HG03457 (cell line): ENCODE measurements around the gene RLN2.
"Not testable (repeated sequence)": the region's sequence is repeated elsewhere in the genome, so short reads cannot be mapped to it uniquely, and the experiment has no call there.

Experiments
- ATAC-seq: cut with Tn5 transposase; IDR thresholded peaks from one replicate; pipeline ENCODE4 v1.9.1; 2021; ENCODE audit warnings: moderate number of reproducible peaks; ENCODE audit not compliant: unreplicated experiment

RLN2 gene, protein sequence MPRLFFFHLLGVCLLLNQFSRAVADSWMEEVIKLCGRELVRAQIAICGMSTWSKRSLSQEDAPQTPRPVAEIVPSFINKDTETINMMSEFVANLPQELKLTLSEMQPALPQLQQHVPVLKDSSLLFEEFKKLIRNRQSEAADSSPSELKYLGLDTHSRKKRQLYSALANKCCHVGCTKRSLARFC

DNA sequence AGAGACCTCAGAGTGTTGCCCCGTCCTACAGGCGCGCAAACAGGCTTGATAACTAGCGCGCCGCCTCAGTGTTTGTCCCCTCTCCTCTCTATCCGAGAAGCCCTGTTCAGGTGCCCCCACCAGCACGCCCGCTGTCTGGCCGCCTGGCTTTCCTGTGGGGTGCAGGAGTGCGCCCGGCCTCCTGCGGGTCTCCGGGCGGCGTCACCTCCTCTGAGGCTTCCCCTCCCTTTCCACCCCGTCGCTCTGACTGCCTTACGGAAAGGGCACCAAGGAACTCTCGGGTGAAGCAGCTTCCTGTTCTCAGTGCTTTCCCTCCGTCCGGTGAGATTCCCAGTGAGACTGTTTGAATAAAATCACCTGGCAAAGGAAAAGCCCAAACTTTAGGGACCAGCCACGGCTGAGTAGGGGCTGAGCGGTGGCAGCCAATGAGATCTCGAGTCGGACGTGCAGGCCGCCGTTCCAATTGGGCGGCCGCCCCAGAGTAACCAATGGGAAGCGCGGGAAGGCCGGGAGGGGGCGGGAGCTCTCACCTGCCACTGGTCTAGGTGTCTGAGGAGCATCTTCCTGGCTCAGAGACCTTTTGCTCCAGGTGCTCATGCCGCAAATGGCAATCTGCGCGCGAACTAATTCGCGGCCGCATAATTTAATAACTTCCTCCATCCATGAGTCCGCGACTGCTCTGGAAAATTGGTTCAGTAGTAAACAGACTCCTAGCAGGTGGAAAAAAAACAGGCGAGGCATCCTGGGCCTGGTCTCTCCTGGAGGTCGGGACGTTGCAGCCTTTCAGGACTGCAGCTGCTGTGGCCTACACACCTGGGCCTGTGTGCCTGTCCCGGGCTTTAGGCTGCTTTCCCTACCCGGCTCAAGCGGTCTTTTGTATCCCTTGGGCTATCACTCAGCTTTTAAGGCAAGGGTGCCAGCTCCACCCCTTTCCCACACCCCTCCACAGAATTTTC is at the start of gene RLN2:
TSS of gene RLN2 (minus strand) at position 877 of the 956 bp plus-strand sequence. CDS start at position 741, 136 bp downstream.
- ATAC-seq: peak; percentile 99

DNA sequence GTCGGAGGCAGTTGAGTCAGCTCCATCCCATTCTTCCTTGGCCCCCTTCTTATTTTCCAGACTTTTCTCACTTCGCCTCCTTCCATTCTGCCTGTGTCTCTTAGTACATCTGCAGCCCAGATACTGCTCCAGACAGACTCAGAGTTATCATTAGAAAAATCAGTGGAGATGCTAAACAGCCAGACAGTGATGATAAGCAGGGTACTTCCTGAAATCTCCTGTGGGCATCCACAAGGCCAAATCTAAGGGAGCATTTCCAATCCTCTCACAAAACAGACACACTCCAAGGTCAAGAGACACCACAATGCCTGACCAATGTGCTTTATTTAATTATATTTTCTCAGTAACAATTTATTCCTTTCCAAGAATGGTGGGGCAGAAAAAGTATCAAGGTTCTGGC is 49.7 kb upstream of the RLN2 start:
- no peak for ATAC-seq

DNA sequence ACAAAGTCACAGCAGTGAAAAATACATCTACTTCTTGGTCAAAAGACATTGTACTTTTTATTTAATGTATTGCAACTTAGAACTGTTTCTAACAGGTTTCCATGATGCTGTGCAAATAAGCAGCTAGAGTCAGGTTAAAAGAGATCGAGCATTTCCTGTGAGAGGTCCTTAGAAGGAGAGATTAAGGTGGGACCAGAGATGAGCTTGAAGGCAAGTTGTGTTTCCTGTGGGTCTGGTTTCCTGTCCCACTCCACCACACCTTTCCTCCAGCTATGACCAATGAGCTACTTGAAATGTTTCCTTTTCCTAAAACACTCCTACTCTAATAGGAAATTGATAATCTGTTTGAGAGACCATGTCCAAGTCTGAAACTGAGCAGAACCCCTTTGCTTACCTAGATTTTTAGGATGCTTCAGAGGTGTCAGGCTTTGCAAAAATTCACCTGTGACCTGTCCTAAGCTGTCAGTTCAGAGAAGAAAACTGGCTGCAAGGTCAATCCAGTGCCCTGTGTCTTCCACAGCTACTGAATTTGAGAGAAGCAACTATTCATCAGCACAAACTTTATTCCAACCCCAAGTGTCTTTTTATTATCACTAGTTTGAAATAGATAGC is 48.2 kb upstream of the RLN2 start:
- no peak for ATAC-seq

DNA sequence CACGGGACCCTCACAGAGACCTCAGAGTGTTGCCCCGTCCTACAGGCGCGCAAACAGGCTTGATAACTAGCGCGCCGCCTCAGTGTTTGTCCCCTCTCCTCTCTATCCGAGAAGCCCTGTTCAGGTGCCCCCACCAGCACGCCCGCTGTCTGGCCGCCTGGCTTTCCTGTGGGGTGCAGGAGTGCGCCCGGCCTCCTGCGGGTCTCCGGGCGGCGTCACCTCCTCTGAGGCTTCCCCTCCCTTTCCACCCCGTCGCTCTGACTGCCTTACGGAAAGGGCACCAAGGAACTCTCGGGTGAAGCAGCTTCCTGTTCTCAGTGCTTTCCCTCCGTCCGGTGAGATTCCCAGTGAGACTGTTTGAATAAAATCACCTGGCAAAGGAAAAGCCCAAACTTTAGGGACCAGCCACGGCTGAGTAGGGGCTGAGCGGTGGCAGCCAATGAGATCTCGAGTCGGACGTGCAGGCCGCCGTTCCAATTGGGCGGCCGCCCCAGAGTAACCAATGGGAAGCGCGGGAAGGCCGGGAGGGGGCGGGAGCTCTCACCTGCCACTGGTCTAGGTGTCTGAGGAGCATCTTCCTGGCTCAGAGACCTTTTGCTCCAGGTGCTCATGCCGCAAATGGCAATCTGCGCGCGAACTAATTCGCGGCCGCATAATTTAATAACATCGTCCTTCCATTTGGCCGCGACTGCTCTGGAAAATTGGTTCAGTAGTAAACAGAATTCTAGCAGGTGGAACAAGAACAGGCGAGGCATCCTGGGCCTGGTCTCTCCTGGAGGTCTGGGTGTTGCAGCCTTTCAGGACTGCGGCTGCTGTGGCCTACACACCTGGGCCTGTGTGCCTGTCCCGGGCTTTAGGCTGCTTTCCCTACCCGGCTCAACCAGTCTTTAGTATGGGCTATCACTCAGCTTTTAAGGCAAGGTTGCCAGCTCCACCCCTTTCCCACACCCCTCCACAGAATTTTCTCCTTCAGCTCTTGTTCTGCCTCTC is 34.8 kb upstream of the RLN2 start, which contains the start of gene RLN1:
TSS of gene RLN1 (minus strand) at position 885 of the 990 bp plus-strand sequence. CDS start at position 755, 130 bp downstream.
- peak; percentile 96 for ATAC-seq

DNA sequence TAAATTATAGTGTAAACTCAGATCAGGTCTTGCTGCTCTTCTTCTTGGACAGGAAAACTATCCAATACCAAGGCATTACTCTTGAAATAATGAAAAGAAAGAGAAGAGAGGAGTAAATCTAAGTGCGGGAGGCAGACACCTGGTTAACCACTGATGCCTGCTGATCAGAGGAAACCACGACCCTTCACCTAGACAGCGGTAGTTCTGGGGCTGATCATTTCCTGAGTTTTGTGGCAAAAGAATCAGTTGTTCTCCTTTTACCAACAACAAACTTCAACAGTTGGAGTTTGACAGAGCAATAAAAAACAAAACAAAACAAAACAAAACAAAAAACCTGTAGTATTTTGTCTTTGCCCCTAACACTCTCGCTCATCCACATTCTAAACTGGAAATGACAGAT is 32.2 kb upstream of the RLN2 start:
- no peak for ATAC-seq

DNA sequence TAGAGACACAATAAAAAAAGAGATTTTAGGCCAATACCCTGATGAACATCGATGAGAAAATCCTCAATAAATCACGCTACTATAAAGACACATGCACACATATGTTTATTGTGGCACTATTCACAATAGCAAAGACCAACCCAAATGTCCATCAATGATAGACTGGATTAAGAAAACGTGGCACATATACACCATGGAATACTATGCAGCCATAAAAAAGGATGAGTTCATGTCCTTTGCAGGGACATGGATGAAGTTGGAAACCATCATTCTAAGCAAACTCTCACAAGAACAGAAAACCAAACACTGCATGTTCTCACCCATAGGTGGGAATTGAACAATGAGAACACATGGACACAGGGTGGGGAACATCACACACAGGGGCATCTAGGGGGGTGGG is 26.8 kb upstream of the RLN2 start:
- not testable (repeated sequence) for ATAC-seq

DNA sequence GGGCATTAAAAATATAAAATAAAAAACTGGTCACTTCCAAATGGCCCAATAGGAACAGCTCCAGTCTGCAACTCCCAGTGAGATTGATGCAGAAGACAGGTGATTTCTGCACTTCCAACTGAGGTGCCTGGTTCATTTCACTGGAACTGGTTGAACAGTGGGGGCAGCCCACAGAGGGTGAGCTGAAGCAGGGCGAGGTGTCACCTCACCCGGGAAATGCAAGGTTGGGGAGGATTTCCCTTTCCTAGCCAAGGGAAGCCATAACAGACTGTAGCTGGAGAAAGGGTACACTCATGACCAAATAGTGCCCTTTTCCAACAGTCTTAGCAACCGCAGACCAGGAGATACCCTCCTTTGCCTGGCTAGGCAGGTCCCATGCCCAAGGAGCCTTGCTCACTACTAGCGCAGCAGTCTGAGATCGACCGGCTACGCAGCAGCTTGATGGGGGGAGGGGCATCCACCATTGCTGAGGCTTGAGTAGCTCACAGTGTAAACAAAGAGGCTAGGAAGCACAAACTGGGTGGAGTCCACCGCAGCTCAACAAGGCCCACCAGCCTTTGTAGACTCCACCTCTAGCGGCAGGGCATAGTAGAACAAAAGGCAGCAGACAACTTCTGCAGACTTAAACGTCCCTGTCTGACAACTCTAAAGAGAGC is 22.5 kb upstream of the RLN2 start:
- no peak for ATAC-seq

DNA sequence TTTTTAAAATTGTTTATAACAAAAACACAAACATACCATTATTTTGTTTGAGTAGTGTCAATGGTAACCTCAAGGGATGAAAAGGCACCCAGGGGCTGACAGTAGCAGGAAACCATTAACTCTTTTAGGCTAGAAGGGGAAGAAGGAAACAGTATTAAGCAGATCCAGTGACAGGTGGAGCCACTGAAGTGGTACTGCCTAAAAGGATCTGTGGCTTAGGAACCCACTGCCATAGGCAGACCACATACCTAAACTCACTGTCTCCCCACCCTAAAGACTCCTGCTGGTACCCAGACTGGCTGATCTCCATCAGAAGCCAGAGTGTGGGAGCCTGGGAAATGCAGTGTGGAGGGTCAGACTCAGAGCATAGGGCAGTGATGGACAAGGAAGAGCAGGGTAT is 21.7 kb upstream of the RLN2 start:
- no peak for ATAC-seq

DNA sequence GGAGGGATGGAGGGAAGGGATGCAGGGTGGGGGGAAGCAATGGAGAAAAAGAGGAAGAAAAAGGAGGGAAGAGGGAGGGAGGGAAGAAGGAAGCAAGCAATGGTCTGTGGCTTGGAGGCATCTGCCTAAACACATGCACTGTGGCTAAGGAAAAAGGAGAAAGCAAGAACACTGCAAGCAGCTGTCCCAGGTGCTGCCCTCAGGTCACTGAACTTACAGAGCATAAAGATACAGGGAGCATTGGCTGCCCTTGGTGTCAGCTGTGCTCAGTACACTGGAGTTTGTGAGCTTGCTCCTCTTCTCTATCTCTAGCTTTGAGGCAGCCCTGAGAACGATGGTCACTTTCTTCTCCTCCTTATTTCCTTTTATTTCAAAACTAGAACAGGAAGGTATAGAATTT is 17.1 kb upstream of the RLN2 start:
- not testable (repeated sequence) for ATAC-seq

DNA sequence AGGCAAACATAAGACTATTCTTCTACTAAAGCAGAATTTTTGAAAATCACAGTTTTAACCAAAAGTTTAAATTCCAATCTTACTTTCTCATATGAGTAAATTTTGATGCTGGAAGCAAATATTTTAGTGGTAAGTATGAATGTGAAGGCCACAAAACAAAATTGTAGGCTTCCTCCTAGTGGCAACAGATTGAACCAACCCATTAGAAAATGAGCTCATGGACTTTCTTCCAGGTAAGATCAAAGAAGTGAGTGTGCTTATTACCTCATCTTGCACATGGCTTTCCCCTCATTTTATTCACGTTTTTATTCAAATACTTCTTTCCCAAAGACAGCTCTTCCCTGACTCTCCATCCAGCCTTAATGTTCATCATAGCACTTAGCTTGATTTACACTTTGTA is 16.5 kb upstream of the RLN2 start:
- no peak for ATAC-seq

DNA sequence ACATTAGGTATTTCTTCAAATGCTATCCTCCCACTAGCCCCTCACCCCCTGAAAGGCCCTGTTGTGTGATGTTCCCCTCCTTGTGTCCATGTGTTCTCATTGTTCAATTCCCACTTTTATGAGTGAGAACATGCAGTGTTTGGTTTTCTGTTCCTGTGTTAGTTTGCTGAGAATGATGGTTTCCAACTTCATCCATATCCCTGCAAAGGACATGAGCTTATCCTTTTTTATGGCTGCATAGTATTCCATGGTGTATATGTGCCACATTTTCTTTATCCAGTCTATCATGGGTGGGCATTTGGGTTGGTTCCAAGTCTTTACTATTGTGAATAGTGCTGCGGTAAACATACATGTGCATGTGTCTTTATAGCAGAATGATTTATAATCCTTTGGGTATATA is 11.9 kb upstream of the RLN2 start:
- ATAC-seq: not testable (repeated sequence)

DNA sequence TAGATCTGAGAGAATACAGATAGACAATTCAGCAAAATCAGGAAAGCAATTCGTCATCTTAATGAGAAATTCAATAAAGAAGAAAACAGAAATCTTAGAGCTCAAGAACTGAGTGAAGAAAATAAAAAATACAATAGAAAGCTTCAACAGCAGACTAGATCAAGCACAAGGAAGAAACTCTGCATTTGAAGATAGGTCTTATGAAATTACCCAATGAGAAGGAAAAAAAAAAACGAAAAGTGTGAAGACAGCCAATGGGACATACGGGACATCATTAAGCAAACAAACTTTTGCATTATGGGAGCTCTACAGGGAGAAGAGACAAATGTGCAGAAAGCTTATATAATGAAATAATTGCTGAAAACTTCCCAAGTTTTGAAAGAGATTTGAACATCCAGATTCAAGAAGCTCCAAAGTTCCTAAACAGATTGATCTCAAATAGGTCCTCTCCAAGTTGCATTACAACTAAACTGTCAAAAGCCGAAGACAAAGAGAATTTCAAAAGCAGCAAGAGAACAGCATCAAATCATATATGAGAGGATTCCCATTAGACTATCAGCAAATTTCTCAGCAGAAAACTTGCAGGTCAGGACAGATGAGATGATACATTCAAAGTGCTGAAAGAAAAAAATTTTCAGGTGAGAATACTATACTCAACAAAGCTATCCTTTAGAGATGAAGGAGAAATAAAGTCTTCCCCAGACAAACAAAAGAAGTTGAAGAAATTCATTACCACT is 10.8 kb upstream of the RLN2 start:
- no peak for ATAC-seq

DNA sequence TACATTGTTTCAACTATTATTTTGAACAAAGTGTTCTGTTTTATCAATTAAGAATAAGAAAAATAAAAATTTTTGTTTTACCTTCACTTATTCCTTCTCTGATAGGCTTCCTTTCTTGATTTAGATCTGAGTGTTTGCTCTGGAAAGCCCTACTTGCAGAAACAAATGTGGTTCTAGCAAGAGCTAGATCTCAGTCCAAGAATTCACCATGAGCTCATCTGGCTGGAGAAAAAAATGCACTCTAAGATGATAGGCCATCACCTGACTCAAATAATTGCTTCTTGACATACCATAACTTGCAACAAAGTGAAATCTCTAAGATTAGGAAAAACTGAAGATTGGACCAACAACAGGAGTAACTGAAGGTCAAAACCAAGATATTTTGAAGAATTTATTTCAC is 6.3 kb upstream of the RLN2 start:
- ATAC-seq: no peak

DNA sequence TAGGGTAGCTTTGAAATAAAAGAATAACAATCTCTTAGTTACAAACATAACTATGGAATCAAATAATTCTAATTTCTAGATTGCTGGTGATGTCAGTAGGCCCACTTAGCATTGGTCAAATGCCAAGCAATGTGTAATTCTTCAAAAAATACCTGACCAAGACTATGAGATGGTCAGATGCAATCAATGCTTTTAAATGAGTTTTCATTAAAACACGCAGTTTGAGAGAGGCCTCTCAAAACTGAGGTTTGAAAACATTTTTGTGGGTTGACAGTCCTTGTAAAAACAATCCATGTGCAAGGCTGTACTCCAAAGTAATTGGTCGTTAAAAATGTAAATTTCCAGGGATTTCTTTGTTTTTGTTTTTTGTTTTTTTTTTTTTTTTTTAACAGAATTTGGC is 1.2 kb upstream of the RLN2 start:
- no peak for ATAC-seq

DNA sequence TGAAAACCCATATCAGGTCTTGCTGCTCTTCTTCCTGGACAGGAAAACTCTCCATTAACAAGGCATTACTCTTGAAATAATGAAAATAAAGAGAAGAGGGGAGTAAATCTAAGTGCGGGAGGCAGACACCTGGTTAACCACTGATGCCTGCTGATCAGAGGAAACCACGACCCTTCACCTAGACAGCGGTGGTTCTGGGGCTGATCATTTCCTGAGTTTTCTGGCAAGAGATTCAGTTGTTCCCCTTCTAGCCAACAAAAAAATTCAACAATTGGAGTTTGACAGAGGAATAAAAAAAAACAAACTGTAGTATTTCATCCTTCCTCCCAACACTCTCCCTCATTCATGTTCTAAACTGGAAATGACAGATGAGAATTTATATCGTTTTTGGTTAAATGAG is 3.0 kb downstream of the RLN2 start:
- no peak for ATAC-seq

DNA sequence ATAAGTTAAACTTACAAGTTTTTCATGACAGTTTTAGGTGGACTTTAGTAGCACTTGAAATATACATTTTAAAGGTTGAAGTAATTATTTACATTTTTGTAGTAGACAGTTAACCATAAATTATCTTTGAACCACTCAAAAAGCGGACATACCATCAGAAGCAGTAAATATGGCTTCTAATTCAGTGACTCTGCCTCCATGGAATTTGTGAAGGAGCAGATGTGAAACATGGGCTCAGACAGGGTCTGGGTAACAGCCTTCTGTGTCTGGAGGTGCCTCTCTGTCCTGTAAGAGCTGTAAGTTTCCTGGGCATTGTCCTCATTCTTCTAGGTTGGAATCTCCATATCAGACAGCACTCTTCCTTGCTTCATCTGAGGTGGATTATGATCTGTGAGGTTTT is 12.4 kb downstream of the RLN2 start:
- no peak for ATAC-seq

DNA sequence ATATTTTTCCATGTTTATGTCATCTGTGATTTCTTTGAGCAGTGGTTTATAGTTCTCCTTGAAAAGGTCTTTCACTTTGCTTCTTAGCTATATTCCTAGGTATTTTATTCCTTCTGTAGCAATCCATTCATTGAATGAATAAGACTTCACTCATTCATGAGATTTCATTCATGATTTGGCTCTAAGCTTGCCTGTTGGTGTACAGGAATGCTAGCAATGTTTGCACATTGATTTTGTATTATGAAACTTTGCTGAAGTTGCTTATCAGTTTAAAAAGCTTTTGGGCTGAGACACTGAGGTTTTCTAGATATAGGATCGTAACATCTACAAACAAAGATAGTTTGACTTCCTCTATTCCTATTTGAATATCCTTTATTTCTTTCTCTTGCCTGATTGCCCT is 15.9 kb downstream of the RLN2 start:
- no peak for ATAC-seq

DNA sequence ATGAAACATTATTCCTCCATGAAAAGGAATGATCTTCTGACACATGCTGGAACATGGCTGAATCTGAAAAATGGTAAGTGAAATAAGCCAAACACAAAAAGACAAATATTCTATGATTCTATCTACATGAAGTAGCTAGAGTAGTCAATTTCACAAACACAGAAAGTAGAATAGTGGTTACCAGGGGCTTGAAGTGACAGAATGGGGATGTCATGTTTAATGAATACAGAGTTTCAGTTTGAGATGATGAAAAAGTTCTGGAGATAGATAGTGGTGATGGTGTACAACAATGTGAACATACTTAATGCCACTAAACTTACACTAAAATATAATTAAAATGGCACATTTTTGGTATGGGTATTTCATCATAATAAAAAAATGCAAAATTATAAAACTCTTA is 18.3 kb downstream of the RLN2 start:
- ATAC-seq: no peak

DNA sequence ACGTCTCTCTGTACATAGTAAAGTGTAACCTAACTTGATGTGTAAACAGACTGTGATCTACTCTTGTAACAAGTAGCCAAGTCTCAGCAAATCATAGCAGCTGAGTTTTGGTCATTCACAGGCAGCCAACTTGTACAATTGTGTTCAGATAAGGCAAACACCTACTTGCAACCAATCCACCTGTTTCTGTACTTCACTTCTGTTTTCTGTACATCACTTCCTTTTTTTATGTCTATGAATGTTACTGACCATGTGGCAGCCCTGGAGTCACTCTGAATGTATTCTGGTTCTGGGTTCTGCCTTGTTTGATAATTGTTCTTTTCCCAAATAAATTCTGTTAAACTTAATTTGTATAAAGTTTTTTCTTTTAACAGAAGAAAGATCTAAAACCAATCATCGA is 26.0 kb downstream of the RLN2 start:
- ATAC-seq: no peak
